ENCODE results near the gene IRAG1. TPM values are rescaled to one million over a fixed set of nuclear protein-coding genes. Genes with fewer than 3 reads are reported as not detected.

IRAG1 gene
- total and polyA plus RNA-seq, 2 donors (not counting 3 experiments of a cell fraction or from before 2014, with no cell fraction given): 0.22 to 0.38 TPM

GRCh38 chr11:10676919-10677318 lies 16.6 kb downstream of the IRAG1 start:
- Histone ChIP-seq H3K9ac (replicated peaks; ENCODE audit: extremely low read depth, insufficient read depth, low read length) (no peak overlapping the region), H2AFZ (ENCODE audit: low read depth, low read length) (no peak overlapping the region), H3K27me3 (ENCODE audit: control insufficient read depth in 2 of 2, insufficient read depth in 2 of 2, low read length in 2 of 2) (peaks cover 0 to 4% of the 10 kb centered on the region in 2 experiments), H3K4me1 (ENCODE audit: control insufficient read depth, extremely low read depth, insufficient read depth, low read length) (peaks cover 8% of the 10 kb centered on the region), H3K27ac (ENCODE audit: insufficient read depth, low read depth, low read length) (no peak overlapping the region), H3K79me2 (ENCODE audit: control insufficient read depth, insufficient read depth, low read length) (no peaks in the 10 kb centered on the region), H3K4me2 (ENCODE audit: insufficient read depth, low read length) (no peak overlapping the region), H3K4me3 (replicated peaks in 1 of 3; ENCODE audit: insufficient read depth in 1 of 3, low read depth in 1 of 3, low read length in 3 of 3) (no peak overlapping the region), H3K36me3 (ENCODE audit: control insufficient read depth in 2 of 2, extremely low read depth in 1 of 2, insufficient read depth in 2 of 2, low read length in 2 of 2) (no peaks in the 10 kb centered on the region), H3K9me3 (replicated peaks; ENCODE audit: control insufficient read depth, insufficient read depth, low read length) (no peaks in the 10 kb centered on the region), H4K20me1 (replicated peaks; ENCODE audit: control insufficient read depth, extremely low read depth, insufficient read depth, low read length) (no peaks in the 10 kb centered on the region), H3K9me1 (replicated peaks; ENCODE audit: control insufficient read depth, extremely low read depth, insufficient read depth, low read length) (no peaks in the 10 kb centered on the region)
- intact Hi-C loops (cut with micrococcal nuclease): no loop called here
- no peak for TF ChIP-seq POLR2A (IDR thresholded peaks at IDR 0.05; ENCODE audit: low read depth, low read length)
- no peak for TF ChIP-seq GATA2 (IDR thresholded peaks at IDR 0.05; ENCODE audit: insufficient read depth, insufficient read length, low read depth, low read length)
- no peak for TF ChIP-seq EZH2 (IDR thresholded peaks at IDR 0.05; ENCODE audit: borderline replicate concordance, low read depth, low read length, severe bottlenecking)
- TF ChIP-seq FOS (IDR thresholded peaks at IDR 0.05; ENCODE audit: borderline replicate concordance, insufficient read depth, low read length): no peak
- no peak for TF ChIP-seq CTCF (IDR thresholded peaks at IDR 0.05; ENCODE audit: extremely low read depth in 1 of 2, insufficient read depth in 1 of 2, low read depth in 1 of 2, low read length in 2 of 2)
- FAIRE-seq (no peak), DNase-seq (ENCODE audit: low read depth, low spot score) (no peak)
- POLR2A ChIA-PET: no interaction called here
- BruUV-seq (replicated peaks): no TSS peak
- CTCF ChIA-PET: interaction anchor here (1.2 to 1.4 kb wide), 2 partner anchors 10 to 31 kb away, joined by 3 read pairs; no protein-coding TSS in a partner anchor
- dilution Hi-C loops (cut with MboI; ENCODE audit: extremely low pct_ligation_motif_present, low sequenced_read_pairs): no loop called here

GRCh38 chr11:10674911-10675440 lies 18.6 kb downstream of the IRAG1 start:
- TF ChIP-seq EZH2 (IDR thresholded peaks at IDR 0.05; ENCODE audit: borderline replicate concordance, low read depth, low read length, severe bottlenecking): no peak
- TF ChIP-seq POLR2A (IDR thresholded peaks at IDR 0.05; ENCODE audit: low read depth, low read length): no peak
- TF ChIP-seq CTCF (IDR thresholded peaks at IDR 0.05; ENCODE audit: extremely low read depth in 1 of 2, insufficient read depth in 1 of 2, low read depth in 1 of 2, low read length in 2 of 2): no peak
- no peak for TF ChIP-seq GATA2 (IDR thresholded peaks at IDR 0.05; ENCODE audit: insufficient read depth, insufficient read length, low read depth, low read length)
- no peak for TF ChIP-seq POLR2AphosphoS5 (IDR thresholded peaks at IDR 0.05; ENCODE audit: insufficient read depth, low read depth, low read length)
- TF ChIP-seq FOS (IDR thresholded peaks at IDR 0.05; ENCODE audit: borderline replicate concordance, insufficient read depth, low read length): no peak
- no peak for TF ChIP-seq MAX (IDR thresholded peaks at IDR 0.05; ENCODE audit: insufficient read depth, insufficient read length)
- no peak for TF ChIP-seq MYC (IDR thresholded peaks at IDR 0.05; ENCODE audit: low read depth, low read length)
- TF ChIP-seq JUN (IDR thresholded peaks at IDR 0.05; ENCODE audit: borderline replicate concordance, insufficient read depth, insufficient read length, low read depth): no peak
- Histone ChIP-seq H3K4me2 (ENCODE audit: insufficient read depth, low read length) (peak overlapping the region; percentile 30), H3K9ac (replicated peaks; ENCODE audit: extremely low read depth, insufficient read depth, low read length) (no peak overlapping the region), H4K20me1 (replicated peaks; ENCODE audit: control insufficient read depth, extremely low read depth, insufficient read depth, low read length) (no peaks in the 10 kb centered on the region), H3K9me1 (replicated peaks; ENCODE audit: control insufficient read depth, extremely low read depth, insufficient read depth, low read length) (no peaks in the 10 kb centered on the region), H3K4me3 (replicated peaks in 1 of 3; ENCODE audit: insufficient read depth in 1 of 3, low read depth in 1 of 3, low read length in 3 of 3) (no peak overlapping the region), H3K79me2 (ENCODE audit: control insufficient read depth, insufficient read depth, low read length) (no peaks in the 10 kb centered on the region), H2AFZ (ENCODE audit: low read depth, low read length) (peak overlapping the region; percentile 41), H3K36me3 (ENCODE audit: control insufficient read depth in 2 of 2, extremely low read depth in 1 of 2, insufficient read depth in 2 of 2, low read length in 2 of 2) (no peaks in the 10 kb centered on the region), H3K4me1 (ENCODE audit: control insufficient read depth, extremely low read depth, insufficient read depth, low read length) (peaks cover 8% of the 10 kb centered on the region), H3K27me3 (ENCODE audit: control insufficient read depth in 2 of 2, insufficient read depth in 2 of 2, low read length in 2 of 2) (peaks cover 0 to 4% of the 10 kb centered on the region in 2 experiments), H3K9me3 (replicated peaks; ENCODE audit: control insufficient read depth, insufficient read depth, low read length) (no peaks in the 10 kb centered on the region), H3K27ac (ENCODE audit: insufficient read depth, low read depth, low read length) (no peak overlapping the region)
- dilution Hi-C loops (cut with MboI; ENCODE audit: extremely low pct_ligation_motif_present, low sequenced_read_pairs) (no loop called here), intact Hi-C loops (cut with micrococcal nuclease) (no loop called here)
- ChIA-PET POLR2A (no interaction called here), CTCF (interaction anchor here (1.1 to 2.1 kb wide), 3 partner anchors 12 to 269 kb away, joined by 3 to 7 read pairs (median 3); partner anchors contain the start of gene RNF141)
- BruUV-seq (replicated peaks): no TSS peak
- DNase-seq (ENCODE audit: low read depth, low spot score) (no peak), FAIRE-seq (no peak)

Measured in endothelial cell of umbilical vein (primary cell).